GM18909 (cell line): ENCODE data around the gene RAVER2.
"Not testable (repeated sequence)": the region's sequence is repeated elsewhere in the genome, so short reads cannot be mapped to it uniquely, and the experiment has no call there.

Experiments used
- ATAC-seq: cut with Tn5 transposase; IDR thresholded peaks from one replicate; pipeline ENCODE4 v1.9.1; 2021; ENCODE audit warnings: mild to moderate bottlenecking; ENCODE audit not compliant: unreplicated experiment, poor library complexity

Gene RAVER2

DNA sequence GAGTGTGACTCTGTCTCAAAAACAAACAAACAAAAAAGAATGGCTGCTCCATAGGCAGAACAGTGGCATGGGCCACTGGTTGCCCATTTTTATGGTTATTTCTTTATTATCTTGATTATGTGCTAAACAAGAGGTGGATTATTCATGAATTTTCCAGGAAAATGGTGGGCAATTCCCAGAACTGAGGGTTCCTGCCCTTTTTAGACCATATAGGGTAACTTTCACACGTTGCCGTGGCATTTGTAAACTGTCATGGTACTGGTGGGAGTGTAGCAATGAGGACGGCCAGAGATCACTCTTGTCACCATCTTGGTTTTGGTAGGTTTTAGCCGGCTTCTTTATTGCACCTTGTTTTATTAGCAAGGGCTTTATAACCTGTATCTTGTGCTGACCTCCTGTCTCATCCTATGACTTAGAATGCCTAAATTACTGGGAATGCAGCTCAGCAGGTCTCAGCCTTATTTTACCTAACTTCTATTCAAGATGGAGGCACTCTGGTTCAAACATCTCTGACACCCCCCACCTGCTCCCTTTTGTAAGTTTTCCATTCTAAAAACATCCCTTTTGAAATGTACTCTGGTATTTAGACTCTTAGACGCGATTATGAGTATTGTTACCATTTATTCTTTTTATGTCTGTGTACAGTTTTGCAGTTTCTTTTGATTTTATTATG lies 57.1 kb downstream of the RAVER2 start:
- no peak for ATAC-seq

DNA sequence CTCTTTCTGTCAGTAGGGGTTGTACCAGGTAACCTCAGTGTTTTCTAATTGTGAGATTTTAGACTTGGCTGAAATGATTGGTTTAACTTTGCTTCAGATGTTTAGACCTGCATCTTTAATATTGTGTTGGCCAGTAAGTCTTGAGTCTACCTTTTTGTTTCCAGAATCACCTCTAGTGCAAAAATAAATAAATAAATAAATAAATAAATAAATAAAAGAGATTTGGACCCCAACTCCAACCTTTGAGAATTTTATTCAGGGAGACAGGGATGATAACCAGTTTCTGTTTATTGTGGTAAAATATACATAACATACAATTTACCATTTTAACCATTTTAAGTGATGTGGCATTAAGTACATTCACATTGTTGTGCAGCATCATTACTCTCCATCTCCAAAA lies 64.4 kb downstream of the RAVER2 start:
- no peak for ATAC-seq

DNA sequence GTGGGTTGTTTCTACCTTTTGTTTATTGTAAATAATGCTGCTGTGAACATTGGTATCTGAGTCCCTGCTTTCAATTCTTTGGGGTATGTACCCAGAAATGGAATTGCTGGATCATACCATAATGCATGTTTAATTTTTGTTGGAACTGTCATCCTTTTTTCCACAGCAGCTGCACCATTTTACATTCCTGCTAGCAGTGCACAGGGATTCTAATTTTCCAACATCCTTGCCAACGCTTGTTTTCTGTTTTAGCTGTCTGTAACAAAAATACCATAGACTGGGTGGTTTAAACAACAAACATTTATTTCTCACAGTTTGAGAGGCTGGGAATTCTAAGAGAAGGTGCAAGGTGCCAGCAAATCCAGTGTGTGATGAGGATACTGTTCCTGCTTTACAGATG lies 65.1 kb downstream of the RAVER2 start:
- no peak for ATAC-seq

DNA sequence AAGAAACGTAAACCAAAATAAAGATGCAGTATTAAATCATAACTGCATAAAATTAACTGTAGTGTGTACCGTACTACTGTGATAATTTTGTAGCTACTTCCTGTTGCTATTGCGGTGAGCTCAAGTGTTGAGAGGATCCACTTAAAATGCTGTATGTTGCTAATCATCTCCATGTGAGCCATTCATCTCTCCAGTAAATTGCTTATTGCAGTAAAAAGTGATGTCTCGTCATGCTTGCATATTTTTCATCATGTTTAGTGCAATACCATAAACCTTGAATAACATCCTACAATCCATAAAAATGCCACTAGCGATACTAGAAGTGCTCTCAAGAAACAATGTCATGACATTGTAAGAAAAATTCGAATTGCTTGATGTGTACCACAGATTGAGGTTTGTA lies 66.3 kb downstream of the RAVER2 start:
- ATAC-seq: no peak

- ATAC-seq: no peak
These were observed 69.6 kb downstream of the RAVER2 start for GRCh38 chr1:64814427-64814826.

- not testable (repeated sequence) for ATAC-seq
These were observed 72.5 kb downstream of the RAVER2 start for GRCh38 chr1:64817364-64817763.

DNA sequence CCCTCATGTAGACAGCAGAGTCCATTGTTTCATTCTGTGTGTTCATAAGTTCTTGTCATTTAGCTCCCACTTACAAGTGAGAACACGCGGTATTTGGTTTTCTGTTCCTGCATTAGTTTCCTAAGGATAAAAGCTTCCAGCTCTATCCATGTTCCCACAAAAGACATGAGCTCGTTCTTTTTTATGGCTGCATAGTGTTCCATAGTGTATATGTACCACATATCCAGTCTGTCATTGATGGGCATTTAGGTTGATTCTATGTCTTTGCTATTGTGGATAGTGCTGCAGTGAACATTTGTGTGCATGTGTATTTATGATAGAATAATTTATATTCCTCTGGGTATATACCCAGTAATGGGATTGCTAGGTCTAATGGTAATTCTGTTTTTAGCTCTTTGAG lies 75.7 kb downstream of the RAVER2 start:
- not testable (repeated sequence) for ATAC-seq

GRCh38 chr1:64822621-64823020 lies 77.7 kb downstream of the RAVER2 start:
- no peak for ATAC-seq

DNA sequence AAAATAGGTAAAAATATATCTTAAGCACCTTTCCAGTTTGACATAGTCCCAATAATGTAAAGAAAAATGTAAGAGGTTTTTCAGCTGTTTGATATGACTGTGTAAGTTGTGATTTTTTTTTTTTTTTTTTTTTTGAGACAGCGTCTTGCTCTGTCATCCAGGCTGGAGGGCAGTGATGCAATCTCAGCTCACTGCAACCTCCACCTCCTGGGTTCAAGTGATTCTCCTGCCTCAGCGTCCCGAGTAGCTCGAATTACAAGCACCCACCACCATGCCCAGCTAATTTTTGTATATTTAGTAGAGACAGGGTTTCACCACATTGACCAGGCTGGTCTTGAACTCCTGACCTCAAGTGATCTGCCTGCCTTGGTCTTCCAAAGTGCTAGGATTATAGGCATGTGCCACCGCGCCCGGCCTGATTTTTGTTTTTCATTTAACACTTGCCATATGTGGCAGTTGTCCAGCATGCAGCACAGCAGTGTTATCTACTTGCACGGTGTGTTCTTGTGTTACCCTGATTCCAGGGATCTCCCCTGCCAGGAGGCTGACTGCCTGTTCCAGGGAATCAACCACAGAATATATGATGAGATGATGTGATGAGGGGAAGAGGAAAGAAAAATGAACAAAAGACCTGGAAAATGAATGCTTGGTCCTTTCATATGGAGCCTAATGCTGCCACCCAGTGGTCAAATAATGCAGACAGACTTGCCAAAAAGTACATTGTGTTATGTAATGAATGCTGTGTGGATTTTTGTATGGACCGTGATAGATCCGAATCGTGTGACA lies 79.0 kb downstream of the RAVER2 start:
- ATAC-seq: peak; percentile 66

DNA sequence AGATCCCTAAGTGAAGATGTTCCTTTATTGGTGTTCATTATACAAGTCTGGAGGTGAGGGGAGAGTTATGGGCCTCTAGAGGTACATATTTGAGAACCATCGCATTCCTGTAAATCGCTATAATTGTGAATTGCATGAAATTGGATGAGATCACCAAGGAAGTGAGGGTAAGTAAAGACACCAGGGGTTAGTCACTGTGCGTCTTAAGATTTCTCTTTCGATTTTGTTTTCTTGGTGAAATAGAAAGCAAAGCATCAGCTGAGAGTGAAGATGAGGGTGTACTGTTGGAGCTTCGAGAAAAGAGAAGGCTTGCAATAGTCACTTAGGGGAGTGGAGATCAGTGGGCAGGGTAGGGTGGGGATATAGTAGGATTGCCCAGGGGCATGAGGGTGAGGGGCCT lies 82.1 kb downstream of the RAVER2 start:
- ATAC-seq: peak; percentile 64

GRCh38 chr1:64828829-64829228 lies 84.0 kb downstream of the RAVER2 start:
- no peak for ATAC-seq

- ATAC-seq: no peak
These were observed 84.6 kb downstream of the RAVER2 start for GRCh38 chr1:64829411-64830029.

DNA sequence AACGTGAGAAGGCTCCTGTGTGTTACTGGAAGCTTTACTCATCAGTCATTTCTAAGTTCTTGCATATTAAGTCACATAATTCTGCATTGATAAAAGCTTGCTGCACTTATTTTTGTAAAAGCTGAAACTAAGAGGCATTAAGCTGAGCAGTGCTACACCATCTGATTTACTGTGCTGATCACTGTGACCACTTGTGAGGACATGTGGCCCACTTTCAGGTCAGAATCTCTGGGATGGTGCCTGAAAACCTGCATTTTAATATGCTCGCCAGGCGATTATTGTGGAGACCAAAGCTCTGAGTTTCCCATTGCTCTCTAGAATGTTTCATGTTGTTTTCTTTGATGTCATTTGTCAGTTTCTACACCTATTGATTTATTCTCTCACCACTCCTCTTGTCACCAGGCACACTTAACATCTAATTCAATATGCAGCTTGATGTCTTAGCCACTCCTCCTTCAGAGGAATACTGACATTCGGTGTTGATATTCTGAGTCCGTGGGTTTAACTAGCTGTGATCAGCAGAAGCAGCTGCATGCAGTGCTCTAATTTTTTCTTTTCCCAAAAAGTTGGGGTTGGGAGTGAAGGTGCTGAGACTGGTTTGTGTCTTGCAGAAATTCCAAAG lies 85.3 kb downstream of the RAVER2 start:
- ATAC-seq: no peak

DNA sequence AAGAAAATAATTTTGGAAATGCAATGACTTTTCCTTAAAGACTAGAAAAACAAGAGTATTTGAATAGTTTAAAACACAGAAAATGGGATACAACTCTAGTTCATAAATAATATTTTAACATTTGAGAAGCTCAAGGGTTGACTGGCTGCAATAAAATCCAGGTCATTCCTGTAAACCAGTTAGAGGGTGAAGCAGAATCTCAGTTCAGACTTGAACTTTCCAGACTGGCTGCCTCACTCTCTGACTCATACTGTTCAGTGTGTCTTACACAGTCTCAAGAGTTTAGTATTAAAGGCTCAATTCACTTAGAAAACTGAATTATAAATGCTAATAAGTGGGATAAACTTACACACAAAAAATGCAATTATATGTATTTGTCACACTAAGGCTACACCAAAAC lies 89.9 kb downstream of the RAVER2 start:
- no peak for ATAC-seq

DNA sequence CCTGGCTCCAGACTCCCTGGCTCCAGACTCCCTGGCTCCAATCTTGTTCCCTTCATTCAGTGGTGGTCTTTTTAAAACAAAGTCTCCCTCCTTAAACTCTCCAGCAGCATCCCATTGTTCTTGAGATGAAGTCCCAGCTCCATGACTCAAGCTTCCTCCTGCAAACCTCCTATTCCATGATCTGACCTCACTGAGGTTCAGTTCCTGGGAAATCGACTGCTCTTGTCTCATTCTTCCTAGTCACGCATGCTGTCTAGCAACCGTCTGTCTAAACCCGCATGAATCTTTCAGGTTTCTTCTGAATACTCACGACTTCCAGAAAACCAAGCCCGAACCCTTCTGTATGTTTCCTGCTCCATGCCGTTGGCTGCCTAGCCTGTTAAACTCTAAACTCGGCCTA lies 91.9 kb downstream of the RAVER2 start:
- ATAC-seq: no peak

DNA sequence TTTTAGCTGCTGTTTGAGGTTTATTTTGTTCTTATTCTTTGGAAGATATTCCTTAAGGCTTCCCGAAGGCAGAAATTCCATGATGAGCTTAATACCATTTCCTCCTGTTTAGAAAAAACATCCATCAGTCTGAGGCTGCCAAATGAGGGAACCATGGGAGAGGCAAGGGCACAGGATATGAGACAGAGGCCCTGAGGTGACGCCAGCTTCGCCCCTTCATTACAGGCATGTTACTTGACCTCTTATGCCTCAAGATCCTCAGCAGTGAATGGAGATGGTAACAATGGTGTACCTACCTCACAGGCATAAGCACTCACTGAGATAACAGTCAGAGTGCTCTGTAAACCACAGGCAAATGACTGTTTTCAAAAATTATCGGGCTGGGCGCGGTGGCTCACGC lies 93.6 kb downstream of the RAVER2 start:
- ATAC-seq: no peak

DNA sequence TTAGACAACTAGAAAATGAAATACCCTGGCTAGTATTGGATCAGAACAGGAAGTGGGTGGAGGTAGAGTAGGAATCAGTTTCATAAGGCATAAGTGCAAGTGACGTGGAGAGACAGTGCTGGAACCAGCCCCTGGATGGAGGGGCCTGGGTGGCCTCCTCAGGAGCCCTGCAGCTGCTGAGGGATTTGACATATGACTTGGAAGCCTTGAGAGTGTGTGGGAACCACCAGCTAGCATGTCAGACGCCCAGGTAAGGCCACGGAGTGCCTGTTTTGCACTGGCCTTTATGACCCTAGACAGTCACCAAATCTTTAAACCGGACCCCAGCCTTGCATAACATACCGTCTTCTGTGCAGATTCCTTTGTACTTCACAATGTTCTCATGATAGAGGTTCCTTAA lies 94.4 kb downstream of the RAVER2 start:
- no peak for ATAC-seq

DNA sequence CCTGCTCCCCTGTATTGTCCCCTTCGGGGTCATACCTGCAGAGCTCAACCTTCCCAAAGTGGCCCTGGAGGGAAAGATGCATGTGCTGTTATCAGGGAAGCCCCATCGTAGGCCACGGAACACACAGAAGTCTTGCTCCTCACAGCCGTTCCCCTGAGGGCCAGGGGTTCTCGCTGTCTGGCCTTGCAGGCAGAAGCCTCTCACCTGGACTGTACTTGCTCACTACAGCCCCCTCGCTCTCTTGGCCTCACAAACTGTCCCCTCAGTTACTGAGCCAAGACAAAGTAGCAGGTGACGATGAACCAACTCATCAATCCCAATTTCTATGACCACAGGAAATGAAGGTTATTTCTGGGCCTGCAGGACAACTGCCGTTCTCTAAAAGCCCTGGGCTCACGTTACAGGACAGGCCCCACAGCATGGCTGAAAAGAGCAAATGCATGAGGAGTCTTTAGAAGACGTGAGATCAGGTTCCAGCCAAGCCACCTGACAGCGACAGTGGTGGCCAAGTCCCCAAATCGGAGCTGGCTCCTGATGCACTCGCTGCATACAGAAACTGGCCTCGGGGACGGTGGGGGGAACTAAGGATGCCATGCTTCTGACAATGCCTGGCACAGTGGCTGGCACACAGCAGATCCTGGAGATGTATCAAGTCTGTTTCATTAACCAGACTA lies 95.0 kb downstream of the RAVER2 start:
- ATAC-seq: no peak

GRCh38 chr1:64841330-64842065 lies 96.6 kb downstream of the RAVER2 start:
- ATAC-seq: no peak

DNA sequence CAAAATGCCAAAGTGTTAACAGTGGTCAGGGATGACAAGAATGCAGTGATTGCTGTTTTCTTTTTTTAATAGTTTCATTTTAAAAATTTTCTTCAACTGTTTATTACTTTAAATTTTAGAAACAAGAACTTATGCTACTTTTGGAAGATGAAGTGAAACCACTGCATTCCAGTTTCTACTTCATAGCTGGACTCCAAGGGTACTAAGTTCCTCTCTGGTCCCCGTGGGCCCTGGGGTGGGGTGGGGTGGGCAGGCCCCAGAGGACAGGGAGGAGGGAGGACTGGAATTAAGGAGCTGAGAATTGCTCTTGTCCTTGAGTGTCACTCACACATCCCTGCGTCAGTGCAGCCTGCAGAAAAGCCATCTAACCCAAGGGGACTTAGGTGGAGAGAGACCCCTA lies 97.3 kb downstream of the RAVER2 start:
- ATAC-seq: no peak
